HepG2 (cell line): Measurements from ENCODE around the gene NPAS2. TPM values are rescaled to one million over a fixed set of nuclear protein-coding genes. Genes with fewer than 3 reads are reported as not detected.

Source experiments
- CREB1 ChIP-seq, 2 experiments: fragments of 450-650 bp in 1 of 2; IDR thresholded peaks; 2 replicates each; pipeline ENCODE4 v1.6.1; 2016 to 2017; ENCODE audit warnings: control low read depth in 1 of 2, mild to moderate bottlenecking in 1 of 2, missing compliant biosample characterization in 1 of 2, missing genetic modification characterization in 1 of 2
- DNMT3B ChIP-seq: conservative IDR thresholded peaks from 2 replicates; pipeline ENCODE4 v1.6.1; 2016; ENCODE audit warnings: missing biosample characterization, control low read depth
- LCORL ChIP-seq, 2 experiments: fragments of 450-650 bp in 1 of 2; sonication (generic) in 1 of 2; formaldehyde crosslinking in 1 of 2; IDR thresholded peaks; 2 replicates each; pipeline versions ENCODE4 v1.5.0 to v1.6.1; 2017 to 2020; ENCODE audit warnings: antibody characterized with exemption in 1 of 2, missing genetic modification reagents in 1 of 2
- NFE2L1 ChIP-seq: sonication (generic); formaldehyde crosslinking; IDR thresholded peaks from 2 replicates; pipeline ENCODE4 v1.4.0; 2020; ENCODE audit warnings: missing genetic modification reagents, mild to moderate bottlenecking, borderline replicate concordance
- TMF1 ChIP-seq: sonication (generic); formaldehyde crosslinking; IDR thresholded peaks from 2 replicates; pipeline ENCODE4 v1.8.1; 2022; ENCODE audit warnings: low read depth, missing genetic modification reagents
- ZBTB38 ChIP-seq: sonication (generic); formaldehyde crosslinking; IDR thresholded peaks from 2 replicates; pipeline ENCODE4 v1.5.1; 2020; ENCODE audit warnings: mild to moderate bottlenecking, missing genetic modification reagents
- ZBTB40 ChIP-seq, 2 experiments: fragments of 450-650 bp in 1 of 2; sonication (generic) in 1 of 2; formaldehyde crosslinking in 1 of 2; IDR thresholded peaks; 2 replicates each; pipeline versions ENCODE4 v1.6.1 to v1.8.0; 2016 to 2022; ENCODE audit warnings: antibody characterized with exemption in 1 of 2, mild to moderate bottlenecking in 1 of 2, missing genetic modification reagents in 1 of 2
- ZFX ChIP-seq: sonication (generic); formaldehyde crosslinking; IDR thresholded peaks from 2 replicates; pipeline ENCODE4 v1.4.0; 2020; ENCODE audit warnings: mild to moderate bottlenecking, low read depth, missing genetic modification reagents, moderate library complexity
- ZNF292 ChIP-seq: sonication (generic); formaldehyde crosslinking; IDR thresholded peaks from 2 replicates; pipeline ENCODE4 v1.8.1; 2022; ENCODE audit warnings: mild to moderate bottlenecking, low read depth, missing genetic modification reagents, borderline replicate concordance
- ZNF607 ChIP-seq: sonication (generic); formaldehyde crosslinking; IDR thresholded peaks from 2 replicates; pipeline ENCODE4 v1.5.1; 2020; ENCODE audit warnings: missing genetic modification reagents, mild to moderate bottlenecking, borderline replicate concordance
- ZNF790 ChIP-seq: sonication (generic); formaldehyde crosslinking; IDR thresholded peaks from 2 replicates; pipeline ENCODE4 v1.8.0; 2022; ENCODE audit warnings: missing genetic modification reagents, mild to moderate bottlenecking, borderline replicate concordance
- polyA plus RNA-seq, 8 experiments: library from polyadenylated mRNA; depleted of rRNA in 3 of 8; stranded (reverse) in 7 of 8; unstranded in 1 of 8; fragments of >200 nt; fragmentation: Illumina TruSeq in 4 of 8; extraction: Trizol in 4 of 8; gene quantifications; 2 replicates each; pipeline versions ENCODE4 v1.2.1 to v1.2.3, GENCODE V29; 2011 to 2016; ENCODE audit warnings: low read depth in 4 of 8, missing spikeins in 1 of 8, mixed read lengths in 1 of 8; ENCODE audit not compliant: insufficient read depth in 1 of 8
- total RNA-seq, 5 experiments: library from RNA; depleted of rRNA; stranded (reverse); fragments of >200 nt; fragmentation: Illumina TruSeq; extraction: Trizol; gene quantifications; 2 replicates each; pipeline ENCODE4 v1.2.3, GENCODE V29; 2016; ENCODE audit warnings: low read depth in 1 of 5
- TF ChIP-seq, protein P1 (sequence below): sonication (generic); formaldehyde crosslinking; IDR thresholded peaks from 2 replicates; pipeline ENCODE4 v1.4.0; 2020; ENCODE audit warnings: missing genetic modification reagents
- TF ChIP-seq, protein P2 (sequence below): IDR thresholded peaks from 2 replicates; pipeline ENCODE4 v1.6.1; 2016; ENCODE audit warnings: low read depth, borderline replicate concordance
- TF ChIP-seq, protein P3 (sequence below): fragments of 450-650 bp; IDR thresholded peaks from 2 replicates; pipeline ENCODE4 v1.6.1; 2016

Gene NPAS2
- total and polyA plus RNA-seq, 2 of the 13 experiments (the other 11 are each of a cell fraction or from before 2014, with no cell fraction given) = 14.8 to 37.5 TPM

DNA sequence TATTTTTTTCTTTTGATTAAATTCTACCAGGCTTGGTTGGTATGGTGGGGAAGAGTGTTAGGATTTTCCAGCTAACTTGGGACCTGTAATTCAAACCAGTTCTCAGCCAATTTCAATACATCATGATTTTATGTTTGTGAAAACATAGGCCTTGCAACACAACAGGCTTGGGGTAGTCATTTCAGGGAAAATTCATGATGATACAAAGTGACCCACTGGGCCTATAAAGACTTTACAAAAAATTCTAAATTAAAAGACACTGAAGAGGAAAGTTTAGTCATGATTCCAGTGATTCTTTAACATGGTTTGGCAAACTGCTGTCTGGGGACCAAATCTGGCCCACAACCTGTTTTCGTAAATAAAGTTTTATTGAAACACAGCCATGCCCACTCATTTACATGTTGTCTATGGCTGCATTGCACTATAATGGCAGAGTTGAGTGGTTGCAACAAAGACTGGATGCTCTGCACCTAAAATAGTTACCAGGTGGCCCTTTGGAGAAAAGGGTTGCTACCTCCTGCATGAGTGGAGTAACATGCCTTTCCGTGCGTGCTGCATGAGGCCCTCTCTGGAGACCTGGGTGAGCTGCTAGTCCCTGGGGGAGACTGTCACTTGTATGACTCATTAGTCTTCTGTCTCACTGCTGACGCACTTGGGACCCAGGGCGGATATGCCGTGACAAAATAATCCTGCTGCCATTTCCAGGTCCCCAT, 73.6 kb downstream of the NPAS2 start (continued):
- TF ChIP-seq ZBTB40 (IDR thresholded peaks at IDR 0.05) (peak; percentile 82), ZBTB40 (CRISPR knock-in tag; IDR thresholded peaks at IDR 0.05) (peak; percentile 99), NFE2L1 (no peak), CREB1 (IDR thresholded peaks at IDR 0.05) (peak; percentile 36), CREB1 (CRISPR knock-in tag; IDR thresholded peaks at IDR 0.05) (no peak), ZNF790 (peak; percentile 71; the same call in 1 of the 2 replicates), ZNF292 (CRISPR knock-in tag) (0 out of 2 replicates have a peak, but pooled peaks have one; percentile 12), ZBTB38 (CRISPR knock-in tag) (peak; percentile 65), DNMT3B (CRISPR knock-in tag) (0 out of 2 replicates have a peak, but pooled peaks have one; percentile 15), ZFX (CRISPR knock-in tag) (0 out of 2 replicates have a peak, but pooled peaks have one; percentile 15), ZNF607 (no peak), TMF1 (CRISPR knock-in tag) (no peak), LCORL (IDR thresholded peaks at IDR 0.05) (no peak), LCORL (CRISPR knock-in tag; IDR thresholded peaks at IDR 0.05) (peak; percentile 12; the same call in 1 of the 2 replicates)
- TF ChIP-seq, protein P1, sequence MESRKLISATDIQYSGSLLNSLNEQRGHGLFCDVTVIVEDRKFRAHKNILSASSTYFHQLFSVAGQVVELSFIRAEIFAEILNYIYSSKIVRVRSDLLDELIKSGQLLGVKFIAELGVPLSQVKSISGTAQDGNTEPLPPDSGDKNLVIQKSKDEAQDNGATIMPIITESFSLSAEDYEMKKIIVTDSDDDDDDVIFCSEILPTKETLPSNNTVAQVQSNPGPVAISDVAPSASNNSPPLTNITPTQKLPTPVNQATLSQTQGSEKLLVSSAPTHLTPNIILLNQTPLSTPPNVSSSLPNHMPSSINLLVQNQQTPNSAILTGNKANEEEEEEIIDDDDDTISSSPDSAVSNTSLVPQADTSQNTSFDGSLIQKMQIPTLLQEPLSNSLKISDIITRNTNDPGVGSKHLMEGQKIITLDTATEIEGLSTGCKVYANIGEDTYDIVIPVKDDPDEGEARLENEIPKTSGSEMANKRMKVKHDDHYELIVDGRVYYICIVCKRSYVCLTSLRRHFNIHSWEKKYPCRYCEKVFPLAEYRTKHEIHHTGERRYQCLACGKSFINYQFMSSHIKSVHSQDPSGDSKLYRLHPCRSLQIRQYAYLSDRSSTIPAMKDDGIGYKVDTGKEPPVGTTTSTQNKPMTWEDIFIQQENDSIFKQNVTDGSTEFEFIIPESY (CRISPR knock-in tag) = peak; percentile 69; the same call in 1 of the 2 replicates
- TF ChIP-seq, protein P2, sequence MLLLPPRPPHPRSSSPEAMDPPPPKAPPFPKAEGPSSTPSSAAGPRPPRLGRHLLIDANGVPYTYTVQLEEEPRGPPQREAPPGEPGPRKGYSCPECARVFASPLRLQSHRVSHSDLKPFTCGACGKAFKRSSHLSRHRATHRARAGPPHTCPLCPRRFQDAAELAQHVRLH (CRISPR knock-in tag) = no peak
- TF ChIP-seq, protein P3, sequence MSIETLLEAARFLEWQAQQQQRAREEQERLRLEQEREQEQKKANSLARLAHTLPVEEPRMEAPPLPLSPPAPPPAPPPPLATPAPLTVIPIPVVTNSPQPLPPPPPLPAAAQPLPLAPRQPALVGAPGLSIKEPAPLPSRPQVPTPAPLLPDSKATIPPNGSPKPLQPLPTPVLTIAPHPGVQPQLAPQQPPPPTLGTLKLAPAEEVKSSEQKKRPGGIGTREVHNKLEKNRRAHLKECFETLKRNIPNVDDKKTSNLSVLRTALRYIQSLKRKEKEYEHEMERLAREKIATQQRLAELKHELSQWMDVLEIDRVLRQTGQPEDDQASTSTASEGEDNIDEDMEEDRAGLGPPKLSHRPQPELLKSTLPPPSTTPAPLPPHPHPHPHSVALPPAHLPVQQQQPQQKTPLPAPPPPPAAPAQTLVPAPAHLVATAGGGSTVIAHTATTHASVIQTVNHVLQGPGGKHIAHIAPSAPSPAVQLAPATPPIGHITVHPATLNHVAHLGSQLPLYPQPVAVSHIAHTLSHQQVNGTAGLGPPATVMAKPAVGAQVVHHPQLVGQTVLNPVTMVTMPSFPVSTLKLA = no peak
